GM20000 (cell line): ENCODE data around the gene VWA8.
"Not testable (repeated sequence)": the region's sequence is repeated elsewhere in the genome, so short reads cannot be mapped to it uniquely, and the experiment has no call there.

Experiments
- DNase-seq: peaks from one replicate; pipeline ENCODE4 v3.0.0; 2012; ENCODE audit warnings: low spot score
- TF ChIP-seq, protein P1 (sequence below): IDR thresholded peaks from 2 replicates; pipeline ENCODE4 v1.5.1; 2012; ENCODE audit warnings: mild to moderate bottlenecking, control low read depth; ENCODE audit errors: extremely low read depth, missing control alignments

Gene VWA8

DNA sequence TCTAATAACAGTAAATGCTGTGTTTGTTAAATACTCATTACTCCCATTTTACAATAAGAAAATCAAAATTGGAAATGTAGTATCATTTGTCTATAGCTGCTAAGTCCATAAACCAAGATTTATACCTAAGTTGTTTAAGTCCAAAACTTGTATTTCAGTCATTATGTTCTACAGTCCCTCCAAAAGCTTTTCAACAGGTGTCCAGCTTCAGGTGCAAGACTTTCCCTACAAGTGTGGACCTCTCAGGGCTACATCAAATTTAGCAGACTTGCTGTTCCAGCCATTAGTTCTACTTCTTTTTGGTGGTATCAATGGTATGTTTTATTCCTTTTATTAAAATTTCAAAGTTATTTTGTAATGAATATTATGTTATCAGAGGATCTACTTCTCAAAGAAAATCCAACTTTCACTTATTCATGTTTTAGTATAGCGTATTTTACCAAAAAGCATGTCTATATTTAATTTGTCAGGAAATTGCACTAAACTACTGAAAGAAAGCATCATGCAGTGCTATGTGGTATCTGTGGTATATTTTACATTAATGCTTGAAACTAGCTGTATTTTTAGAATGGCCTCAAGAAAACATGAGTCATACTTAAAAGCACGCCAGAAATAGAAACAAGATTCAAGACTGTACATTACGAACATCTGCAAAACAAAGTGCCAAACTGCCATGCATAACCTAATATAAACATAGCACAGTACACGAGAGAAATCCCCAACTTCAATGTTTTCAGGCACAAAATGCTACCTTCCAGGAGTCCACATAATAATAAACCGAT lies 44.5 kb downstream of the VWA8 start:
- TF ChIP-seq, protein P1, sequence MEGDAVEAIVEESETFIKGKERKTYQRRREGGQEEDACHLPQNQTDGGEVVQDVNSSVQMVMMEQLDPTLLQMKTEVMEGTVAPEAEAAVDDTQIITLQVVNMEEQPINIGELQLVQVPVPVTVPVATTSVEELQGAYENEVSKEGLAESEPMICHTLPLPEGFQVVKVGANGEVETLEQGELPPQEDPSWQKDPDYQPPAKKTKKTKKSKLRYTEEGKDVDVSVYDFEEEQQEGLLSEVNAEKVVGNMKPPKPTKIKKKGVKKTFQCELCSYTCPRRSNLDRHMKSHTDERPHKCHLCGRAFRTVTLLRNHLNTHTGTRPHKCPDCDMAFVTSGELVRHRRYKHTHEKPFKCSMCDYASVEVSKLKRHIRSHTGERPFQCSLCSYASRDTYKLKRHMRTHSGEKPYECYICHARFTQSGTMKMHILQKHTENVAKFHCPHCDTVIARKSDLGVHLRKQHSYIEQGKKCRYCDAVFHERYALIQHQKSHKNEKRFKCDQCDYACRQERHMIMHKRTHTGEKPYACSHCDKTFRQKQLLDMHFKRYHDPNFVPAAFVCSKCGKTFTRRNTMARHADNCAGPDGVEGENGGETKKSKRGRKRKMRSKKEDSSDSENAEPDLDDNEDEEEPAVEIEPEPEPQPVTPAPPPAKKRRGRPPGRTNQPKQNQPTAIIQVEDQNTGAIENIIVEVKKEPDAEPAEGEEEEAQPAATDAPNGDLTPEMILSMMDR, result no peak

DNA sequence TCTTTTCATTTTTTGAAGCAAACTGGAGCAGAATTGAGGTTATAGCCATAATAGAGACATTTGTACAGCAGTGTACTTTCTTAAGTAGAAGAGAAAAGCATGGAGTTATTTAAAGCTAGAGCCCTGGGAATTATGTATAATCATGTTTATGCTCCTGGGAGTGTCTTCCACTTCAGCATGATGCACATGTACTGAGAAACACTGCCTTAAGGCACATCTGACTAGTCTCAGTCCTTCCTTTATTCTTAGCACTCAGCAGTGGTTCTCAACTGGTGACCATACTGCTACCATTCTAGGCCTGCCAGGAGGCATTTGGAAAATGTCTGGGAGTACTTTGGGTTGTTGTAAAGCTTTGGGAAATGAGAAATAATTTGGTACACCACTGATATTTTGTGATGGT lies 45.8 kb downstream of the VWA8 start:
- TF ChIP-seq, protein P1, result no peak
- DNase-seq, result no peak

More for the DNA sequence above, 44.5 kb downstream of the VWA8 start:
- peak; percentile 70 for DNase-seq

DNA sequence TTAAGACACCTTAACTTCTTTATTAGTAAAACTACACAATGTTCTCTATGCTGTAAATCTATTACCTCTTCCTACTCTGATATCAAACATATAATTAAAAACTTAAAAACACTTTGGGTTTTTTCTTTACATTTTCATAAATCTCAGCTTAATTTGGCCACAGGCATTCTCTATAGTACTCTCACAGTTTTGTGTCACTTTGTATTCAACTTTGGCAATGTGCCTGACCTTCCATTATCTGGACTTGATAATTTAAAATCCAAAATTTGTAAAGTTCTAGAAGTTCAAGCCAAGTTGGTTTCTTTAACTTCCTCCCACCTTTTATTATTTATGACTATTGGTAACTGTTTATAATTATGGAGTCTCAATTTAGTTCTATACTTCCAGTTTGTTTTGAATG lies 46.4 kb downstream of the VWA8 start:
- TF ChIP-seq, protein P1, result no peak
- no peak for DNase-seq

DNA sequence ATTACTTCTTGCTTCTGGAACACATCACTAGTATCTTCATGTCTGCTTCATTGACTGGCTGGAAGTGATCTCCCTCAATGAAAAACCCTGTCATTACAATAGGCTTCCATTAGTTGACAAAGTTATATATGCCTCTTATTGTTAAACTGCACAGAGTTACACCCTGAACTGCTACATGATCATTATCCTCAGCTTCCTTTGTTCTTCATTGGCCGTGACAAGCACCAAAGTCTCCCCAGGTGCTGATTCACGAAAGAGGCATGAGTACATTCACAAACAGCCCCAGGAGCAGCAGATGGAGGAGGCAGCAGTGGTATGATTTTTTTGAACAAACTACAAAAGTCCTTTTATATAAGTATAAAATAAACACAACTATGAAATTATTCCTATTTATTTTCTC lies 51.4 kb downstream of the VWA8 start:
- DNase-seq, result no peak
- TF ChIP-seq, protein P1, result no peak

DNA sequence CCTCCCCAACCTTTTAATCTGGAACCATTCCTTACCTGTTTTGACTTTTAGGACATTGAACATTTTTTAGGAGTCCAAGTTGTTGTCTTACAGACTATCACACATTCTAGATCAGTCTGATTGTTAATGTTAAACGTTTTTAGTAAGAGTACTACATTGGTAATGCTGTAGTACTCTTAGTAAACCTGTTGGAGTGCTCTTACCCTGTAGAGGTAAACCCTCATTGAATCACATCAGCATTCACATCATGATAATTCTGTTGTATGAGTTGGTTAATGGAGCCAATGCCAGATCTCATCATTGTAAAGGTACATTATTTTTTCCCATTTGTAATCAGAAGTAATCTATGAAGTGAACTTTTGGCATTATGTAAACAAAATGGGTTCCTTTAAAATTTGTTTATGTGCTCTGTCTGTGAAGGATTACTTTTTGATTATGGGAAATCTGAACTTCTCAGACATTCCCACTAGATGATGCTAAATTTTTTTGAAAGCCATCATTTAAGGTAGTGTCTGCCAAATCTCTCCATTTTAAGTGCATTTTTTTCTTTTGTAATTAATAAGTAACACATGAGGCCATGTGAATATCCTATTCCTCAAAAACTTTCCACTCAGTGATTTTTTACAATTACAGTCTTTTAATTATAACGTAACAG lies 55.2 kb downstream of the VWA8 start:
- DNase-seq, result peak; percentile 59
- TF ChIP-seq, protein P1, result peak; percentile 34

DNA sequence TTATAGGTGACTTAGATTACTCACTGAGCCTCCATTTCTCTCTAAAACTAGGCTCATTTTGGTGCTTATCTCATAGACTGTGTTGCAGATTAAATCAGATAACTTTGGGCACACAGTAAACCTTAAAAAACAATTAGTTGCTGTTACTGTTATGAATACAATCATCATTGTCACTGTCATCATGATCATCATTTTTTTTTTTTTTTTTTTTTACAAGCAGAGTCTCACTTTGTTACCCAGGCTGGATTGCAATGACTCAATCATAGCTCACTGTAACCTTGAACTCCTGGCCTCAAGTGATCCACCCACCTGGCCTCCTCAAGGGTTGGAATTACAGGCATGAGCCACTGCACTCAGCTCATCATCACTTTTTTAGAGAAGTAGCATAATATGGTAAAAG lies 60.0 kb downstream of the VWA8 start:
- TF ChIP-seq, protein P1, result no peak
- DNase-seq, result no peak

DNA sequence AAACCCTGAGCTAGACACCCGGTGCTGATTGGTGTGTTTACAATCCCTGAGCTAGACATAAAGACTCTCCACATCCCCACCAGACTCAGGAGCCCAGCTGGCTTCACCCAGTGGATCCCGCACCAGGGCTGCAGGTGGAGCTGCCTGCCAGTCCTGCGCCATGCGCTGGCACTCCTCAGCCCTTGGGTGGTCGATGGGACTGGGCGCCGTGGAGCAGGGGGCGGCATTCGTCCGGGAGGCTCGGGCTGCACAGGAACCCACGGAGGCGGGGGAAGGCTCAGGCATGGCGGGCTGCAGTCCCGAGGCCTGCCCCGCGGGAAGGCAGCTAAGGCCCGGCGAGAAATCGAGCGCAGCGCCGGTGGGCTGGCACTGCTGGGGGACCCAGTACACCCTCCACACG lies 62.5 kb downstream of the VWA8 start:
- DNase-seq, result not testable (repeated sequence)
